GM21367 (cell line): ENCODE results near the gene WFIKKN1.
A peak's percentile ranks its signal among the peaks of the same experiment; 100 is the strongest.

ENCODE experiments used
- ATAC-seq: cut with Tn5 transposase; IDR thresholded peaks from one replicate; pipeline ENCODE4 v1.9.1; 2021; ENCODE audit not compliant: unreplicated experiment

WFIKKN1 gene

DNA sequence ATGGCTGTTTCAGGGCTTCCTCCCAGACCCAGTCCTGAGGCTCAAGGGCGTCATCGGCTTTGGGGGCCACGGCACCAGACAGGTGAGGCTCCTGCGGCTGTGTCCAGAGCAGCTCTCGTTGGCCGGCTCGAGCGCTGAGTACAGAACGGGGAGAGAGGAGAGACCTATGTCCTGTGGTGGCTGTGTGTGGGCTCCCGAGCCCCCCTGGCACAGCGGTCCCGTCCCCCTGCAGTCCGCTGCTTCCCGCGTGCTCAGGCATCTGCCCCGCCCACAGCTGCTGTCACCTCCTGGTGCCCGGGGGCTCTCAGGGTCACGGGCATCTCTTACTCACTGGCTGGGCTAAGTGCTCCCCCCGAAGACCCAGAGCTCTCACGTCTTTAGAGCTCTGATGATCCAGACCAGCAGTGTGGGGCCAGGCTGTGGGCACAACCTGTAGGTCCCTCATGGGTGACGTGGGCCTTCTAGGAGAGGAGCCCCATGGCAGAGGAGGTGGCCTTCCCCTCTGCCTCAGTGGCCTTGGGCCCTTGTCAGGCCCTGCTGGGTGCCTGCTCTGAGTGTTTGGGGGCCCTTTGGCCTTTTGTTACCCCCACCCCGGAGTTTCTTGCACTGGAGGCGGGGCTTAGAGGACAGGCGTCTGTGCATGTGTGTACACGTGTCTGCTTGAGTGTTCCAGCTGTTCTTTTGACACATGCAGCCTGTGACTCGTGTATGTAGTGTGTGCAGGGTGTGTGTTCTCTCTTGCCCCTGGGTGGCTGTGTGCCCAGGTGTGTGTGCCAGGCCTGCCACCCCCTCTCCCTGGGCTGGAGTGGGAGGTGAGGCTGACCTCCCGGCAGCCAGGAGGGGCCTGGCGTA lies 21.9 kb downstream of the WFIKKN1 start:
- no peak for ATAC-seq

DNA sequence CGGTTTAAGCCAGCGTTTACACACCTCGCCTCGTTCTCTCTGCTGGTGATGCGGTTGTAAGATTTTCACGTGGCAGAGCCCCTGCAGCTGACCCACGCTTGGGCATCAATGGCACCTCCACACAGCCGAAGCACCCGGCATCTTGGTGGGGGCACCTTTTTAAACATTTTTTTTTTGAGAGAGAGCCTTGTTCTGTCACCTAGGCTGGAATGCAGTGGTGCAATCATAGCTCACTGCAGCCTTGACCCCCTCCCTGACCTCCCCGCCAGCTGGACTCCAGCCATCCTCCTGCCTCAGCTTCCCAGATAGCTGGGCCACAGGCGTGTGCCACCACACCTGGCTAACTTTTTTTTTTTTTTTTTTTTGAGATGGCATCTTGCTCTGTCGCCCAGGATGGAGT lies 23.2 kb downstream of the WFIKKN1 start:
- ATAC-seq = no peak

- no peak for ATAC-seq
Measured at GRCh38 chr16:657487-657886, 26.7 kb downstream of the WFIKKN1 start.

DNA sequence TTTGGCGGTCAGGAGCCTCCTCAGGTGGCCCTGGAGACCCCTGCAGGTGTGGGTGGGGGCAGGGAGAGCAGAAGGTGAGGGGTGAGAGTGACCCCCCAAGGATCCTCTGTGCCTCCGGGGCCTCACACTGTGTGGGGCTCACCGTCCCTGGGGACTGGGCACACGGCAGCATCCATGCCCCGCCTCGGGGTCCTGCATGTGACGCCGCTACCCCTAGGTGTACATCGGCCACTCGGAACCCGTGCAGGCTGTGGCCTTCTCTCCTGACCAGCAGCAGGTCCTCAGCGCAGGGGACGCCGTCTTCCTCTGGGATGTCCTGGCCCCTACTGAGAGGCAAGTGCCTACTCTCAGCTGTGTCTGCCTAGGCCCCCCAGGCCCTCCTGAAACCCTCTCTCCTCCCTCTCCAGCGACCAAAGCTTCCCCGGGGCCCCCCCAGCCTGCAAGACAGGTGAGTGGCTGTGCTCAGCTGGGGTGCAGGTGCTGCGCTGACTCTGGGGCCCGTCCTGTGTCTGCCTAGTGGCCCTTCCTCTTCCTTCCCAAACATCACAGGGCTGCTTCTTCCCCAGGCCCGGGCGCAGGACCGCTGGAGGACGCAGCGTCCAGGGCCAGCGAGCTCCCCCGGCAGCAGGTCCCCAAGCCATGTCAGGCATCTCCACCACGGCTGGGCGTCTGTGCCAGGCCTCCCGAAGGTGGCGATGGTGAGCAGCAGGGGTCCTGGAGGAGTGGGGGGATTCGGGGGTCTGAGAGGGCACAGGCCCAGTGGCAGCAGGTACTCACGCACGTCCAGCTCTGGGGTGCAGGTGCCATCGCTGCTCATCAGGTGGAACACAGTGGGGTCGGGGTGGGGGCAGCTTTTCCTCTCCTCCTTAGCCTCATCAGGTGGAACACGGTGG lies 28.1 kb downstream of the WFIKKN1 start:
- ATAC-seq = no peak

GRCh38 chr16:659618-660017 lies 28.8 kb downstream of the WFIKKN1 start:
- no peak for ATAC-seq

GRCh38 chr16:660132-660458 lies 29.3 kb downstream of the WFIKKN1 start:
- ATAC-seq = no peak

DNA sequence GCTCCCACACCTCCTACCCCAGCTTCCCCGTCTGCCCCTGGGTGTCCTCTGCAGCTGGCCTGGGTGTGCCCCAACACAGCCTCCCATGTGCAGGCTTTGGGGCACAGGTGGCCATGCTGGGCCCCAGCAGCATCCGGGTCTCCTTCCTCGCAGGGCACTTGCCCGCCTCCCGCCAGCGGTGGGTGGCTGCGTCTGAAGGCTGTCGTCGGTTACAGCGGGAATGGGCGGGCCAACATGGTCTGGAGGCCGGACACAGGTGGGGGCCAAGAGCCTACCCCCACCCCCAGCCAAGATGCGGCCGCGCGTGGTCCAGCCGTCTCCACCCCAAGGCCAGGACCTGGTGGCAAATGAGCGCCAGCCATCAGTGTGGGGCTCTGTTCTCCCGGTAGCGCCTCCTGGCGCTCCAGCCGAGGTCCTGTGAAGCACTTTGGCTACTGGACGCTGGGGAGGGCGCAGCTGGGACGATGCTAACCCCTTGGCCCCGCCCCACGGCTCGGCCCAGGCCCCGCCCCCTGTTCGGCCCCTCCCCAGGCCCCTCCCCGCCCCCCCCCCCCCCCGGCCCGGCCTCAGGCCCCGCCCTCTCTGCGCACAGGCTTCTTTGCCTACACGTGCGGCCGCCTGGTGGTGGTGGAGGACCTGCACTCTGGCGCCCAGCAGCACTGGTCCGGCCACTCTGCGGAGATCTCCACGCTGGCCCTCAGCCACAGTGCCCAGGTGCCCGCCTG lies 29.8 kb downstream of the WFIKKN1 start:
- ATAC-seq = no peak

- ATAC-seq = no peak
Measured at GRCh38 chr16:661184-661821, 30.5 kb downstream of the WFIKKN1 start.

- no peak for ATAC-seq
Measured at GRCh38 chr16:662095-662494, 31.3 kb downstream of the WFIKKN1 start.

DNA sequence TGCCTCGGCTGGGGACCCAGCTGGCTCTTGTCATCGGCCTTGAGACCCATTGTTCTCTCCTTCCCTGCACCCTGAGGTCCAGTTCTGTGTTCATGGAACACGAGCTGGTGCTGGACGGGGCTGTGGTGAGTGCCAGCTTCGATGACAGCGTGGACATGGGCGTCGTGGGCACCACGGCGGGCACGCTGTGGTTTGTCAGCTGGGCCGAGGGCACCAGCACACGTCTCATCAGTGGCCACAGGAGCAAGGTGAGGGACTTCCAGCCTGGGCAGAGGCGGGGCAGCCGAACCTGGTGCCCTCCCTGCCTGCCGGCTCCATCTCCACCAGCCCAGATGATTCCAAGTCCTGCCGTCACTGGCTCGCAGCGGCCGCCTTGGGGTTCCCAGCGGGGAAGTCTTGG lies 31.8 kb downstream of the WFIKKN1 start:
- no peak for ATAC-seq

DNA sequence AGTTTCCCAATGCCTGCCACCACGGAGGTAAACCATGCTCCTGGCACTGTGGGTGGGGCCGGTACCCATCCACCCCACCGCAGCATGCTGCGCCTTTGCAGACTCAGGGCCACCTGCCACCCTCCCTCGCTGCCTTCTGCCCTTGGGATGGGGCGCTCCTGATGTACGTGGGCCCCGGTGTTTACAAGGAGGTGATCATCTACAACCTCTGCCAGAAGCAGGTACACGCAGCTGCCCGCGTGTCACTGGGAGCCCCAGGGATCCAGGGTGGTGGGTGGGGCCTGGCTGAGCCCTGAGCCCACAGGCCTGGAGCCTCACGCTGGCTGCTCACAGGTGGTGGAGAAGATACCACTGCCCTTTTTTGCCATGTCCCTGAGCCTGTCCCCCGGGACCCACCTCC lies 35.8 kb downstream of the WFIKKN1 start:
- no peak for ATAC-seq

DNA sequence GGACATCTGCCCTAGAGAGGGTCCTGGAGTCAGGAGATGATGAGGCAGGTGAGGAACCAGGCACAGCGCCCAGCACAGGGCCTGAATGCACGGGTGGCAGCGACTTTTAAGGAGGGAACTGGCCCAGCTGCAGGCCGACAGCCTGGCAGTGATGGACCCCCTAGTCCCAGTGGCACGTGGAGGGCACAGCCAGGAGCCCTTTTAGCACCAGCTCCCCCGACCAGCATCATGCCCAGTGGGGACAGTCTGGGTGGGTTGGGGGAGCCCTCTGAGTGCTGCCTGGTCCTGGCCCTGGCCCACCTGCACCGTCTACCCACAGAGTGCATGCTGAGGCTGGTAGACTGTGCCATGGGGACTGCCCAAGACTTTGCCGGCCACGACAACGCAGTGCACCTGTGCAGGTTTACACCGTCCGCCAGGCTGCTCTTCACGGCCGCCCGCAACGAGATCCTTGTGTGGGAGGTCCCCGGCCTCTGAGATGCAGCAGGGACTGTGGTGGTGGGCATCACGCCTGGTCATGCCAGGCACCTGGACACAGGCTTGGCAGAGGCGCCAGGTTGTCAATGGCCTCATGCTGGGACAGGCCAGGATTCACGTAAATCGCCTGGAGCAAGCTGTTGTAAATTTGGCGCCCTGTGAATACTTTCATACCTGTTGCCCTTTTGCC lies 36.5 kb downstream of the WFIKKN1 start:
- no peak for ATAC-seq

DNA sequence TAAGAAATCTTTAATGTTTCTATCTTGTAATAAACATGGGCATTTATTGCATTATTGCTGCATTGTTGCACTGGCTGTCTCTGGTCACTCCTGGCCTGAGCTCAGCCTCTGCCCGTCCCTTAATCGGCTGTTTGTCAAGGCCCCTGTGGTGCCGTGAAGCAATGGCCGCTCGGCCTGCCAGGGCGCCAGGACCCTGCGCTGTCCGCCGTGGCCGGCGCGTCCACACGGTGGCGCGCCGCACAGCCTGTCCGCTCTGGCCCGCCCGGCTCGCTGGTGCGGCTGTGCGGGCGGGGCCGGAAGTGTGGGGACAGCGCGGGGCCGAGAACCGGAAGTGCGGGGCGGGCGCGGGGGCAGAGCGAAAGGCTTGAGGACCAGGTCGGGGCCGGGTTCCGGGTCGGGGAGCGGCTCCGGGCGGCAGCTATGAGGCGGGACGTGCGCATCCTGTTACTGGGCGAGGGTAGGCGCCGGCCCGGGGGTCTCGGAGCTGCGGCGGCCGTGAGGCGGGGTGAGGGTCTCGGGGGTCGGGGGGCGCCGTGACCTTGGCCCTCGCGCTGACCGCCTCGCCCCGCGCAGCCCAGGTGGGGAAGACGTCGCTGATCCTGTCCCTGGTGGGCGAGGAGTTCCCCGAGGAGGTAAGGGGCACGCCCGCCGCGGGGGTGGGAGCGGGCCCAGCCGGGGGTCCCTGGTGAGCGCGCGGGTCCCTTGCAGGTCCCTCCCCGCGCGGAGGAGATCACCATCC lies 37.2 kb downstream of the WFIKKN1 start, which contains the start of gene RHOT2:
TSS of gene RHOT2 (plus strand) at position 353 of the 739 bp plus-strand sequence. CDS start at position 421, 68 bp downstream.
- peak; percentile 63 for ATAC-seq

- ATAC-seq = no peak
Measured at GRCh38 chr16:668519-669171, 37.9 kb downstream of the WFIKKN1 start.

- ATAC-seq = no peak
Measured at GRCh38 chr16:669666-670065, 38.9 kb downstream of the WFIKKN1 start.

DNA sequence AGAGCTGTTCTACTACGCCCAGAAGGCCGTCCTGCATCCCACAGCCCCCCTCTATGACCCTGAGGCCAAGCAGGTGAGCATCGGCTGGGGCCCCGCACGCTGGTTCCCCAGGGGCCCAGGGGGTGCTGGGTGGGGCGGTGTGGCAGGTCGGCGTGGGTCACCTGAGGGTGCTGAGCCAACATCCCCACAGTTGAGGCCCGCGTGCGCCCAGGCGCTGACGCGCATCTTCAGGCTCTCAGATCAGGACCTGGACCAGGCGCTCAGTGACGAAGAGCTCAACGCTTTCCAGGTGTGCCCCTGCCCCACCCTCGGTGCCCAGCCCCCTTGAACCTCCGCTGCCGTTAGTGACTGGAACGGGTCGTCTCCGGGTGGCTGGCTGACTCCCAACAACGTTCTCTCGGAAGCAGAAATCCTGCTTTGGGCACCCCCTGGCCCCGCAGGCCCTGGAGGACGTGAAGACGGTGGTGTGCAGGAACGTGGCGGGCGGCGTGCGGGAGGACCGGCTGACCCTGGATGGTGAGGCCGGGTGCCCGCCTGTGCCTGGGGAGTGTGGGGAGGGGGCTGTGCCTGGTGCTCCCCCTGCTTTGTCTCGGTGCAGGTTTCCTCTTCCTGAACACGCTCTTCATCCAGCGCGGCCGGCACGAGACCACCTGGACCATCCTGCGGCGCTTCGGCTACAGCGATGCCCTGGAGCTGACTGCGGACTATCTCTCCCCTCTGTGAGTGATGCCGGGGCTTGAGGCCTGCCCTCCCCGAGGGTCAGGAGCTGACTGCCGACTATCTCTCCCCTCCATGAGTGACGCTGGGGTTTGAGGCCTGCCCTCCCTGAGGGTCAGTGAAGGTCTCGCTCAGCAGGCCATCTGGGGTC lies 39.9 kb downstream of the WFIKKN1 start:
- no peak for ATAC-seq

DNA sequence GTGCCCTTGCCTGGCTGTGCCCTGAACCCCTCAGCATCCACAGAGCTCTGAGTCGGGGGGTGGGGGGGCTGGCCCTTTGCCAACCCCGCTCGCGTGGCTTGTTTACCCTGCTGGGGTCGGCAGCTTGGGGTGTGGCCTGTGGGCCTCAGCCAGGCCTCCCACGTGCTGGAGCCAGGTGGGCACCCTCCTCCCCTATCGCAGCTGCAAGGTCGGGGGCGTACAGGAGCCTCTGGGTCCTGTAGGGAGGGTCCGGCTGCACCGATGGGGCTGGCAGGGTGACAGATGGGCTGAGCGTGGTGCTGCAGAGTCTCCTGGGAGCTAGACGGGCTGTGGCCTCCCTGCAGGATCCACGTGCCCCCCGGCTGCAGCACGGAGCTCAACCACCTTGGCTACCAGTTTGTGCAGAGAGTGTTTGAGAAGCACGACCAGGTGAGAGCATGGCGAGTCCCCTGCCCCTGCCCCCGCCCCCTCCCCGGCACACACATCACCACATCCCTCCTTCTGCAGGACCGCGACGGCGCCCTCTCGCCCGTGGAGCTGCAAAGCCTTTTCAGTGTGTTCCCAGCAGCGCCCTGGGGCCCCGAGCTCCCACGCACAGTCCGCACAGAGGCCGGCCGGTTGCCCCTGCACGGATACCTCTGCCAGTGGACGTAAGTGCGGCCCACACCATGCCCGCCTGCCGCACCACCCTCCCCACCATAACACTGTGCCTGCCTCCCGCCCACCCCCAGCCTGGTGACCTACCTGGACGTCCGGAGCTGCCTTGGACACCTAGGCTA lies 40.8 kb downstream of the WFIKKN1 start:
- ATAC-seq = no peak
